ENCODE data around the gene MAP2. TPM values are rescaled to one million over a fixed set of nuclear protein-coding genes. Genes with fewer than 3 reads are reported as not detected.

MAP2 gene
- total RNA-seq, 1 experiment from 2014 or later = 7.4 TPM

DNA sequence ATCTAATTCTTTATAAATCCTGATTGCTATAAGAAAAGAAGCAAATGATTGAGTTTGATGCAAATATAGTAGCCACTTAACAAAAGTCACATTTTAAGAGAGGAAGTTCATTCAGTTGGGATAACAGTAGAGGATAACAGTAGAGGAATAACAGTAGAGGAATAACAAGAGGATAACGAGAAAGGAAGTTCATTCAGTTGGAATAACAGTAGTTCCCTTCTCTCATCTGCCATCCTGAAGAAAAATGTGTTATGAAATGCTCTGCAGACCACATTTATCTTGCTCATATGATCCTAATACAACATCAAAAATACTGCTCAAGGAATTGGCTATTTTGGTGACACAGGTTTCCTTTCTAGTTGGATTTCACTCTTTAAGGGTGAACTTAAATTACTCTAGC lies 242.4 kb downstream of the MAP2 start (continued):
- TF ChIP-seq, protein P1, sequence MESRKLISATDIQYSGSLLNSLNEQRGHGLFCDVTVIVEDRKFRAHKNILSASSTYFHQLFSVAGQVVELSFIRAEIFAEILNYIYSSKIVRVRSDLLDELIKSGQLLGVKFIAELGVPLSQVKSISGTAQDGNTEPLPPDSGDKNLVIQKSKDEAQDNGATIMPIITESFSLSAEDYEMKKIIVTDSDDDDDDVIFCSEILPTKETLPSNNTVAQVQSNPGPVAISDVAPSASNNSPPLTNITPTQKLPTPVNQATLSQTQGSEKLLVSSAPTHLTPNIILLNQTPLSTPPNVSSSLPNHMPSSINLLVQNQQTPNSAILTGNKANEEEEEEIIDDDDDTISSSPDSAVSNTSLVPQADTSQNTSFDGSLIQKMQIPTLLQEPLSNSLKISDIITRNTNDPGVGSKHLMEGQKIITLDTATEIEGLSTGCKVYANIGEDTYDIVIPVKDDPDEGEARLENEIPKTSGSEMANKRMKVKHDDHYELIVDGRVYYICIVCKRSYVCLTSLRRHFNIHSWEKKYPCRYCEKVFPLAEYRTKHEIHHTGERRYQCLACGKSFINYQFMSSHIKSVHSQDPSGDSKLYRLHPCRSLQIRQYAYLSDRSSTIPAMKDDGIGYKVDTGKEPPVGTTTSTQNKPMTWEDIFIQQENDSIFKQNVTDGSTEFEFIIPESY (IDR thresholded peaks at IDR 0.05; ENCODE audit: extremely low read depth, insufficient replicate concordance, low read length) = no peak
- TF ChIP-seq FOSL1 (IDR thresholded peaks at IDR 0.05; ENCODE audit: low read depth) (no peak), ZNF274 (IDR thresholded peaks at IDR 0.05; ENCODE audit: low read depth, low read length) (no peak)

DNA sequence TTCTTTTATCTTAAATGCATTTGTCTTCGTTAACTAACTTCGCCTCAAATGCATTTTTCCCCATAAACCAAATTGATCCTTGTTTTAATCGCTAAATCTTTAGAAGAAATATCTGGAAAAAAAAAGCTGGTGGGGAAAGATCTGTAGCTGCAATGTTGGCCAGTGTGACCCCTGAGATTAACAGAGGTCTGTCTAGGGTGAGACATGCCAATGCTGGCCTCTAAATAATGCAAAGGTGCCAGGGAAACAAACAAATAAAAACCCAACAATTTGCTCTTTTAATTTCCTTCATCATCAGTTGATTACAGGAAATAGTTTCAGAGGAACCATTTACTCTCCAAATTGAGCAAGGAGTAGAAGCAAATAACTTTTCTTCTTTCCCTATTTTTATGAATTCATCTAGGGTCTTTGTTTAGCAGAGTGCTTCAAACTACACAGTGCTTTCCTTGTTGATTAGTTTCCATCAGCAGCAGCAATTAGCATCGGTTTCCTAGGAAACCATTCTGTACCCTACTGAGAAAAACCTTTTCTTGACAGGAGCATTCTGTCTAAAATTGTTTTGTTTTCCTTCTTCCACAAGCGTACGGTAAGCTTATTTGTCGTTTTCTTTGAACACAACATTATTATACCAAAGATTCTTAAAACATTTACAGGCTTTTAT lies 247.3 kb downstream of the MAP2 start:
- ChIA-PET RAD21 (ENCODE audit: low non-redundant PET in 1 of 2, low total read pairs in 2 of 2, uncharacterized antibody in 2 of 2, unreplicated experiment in 2 of 2) (no interaction called here), POLR2A (no interaction called here), CTCF (no interaction called here)
- no peaks in the 10 kb centered on the region for H3K4me1 ChIP-seq (ENCODE audit: control insufficient read depth in 1 of 2, insufficient read depth in 2 of 2, low read length in 2 of 2)
- no peaks in the 10 kb centered on the region for H3K79me2 ChIP-seq (ENCODE audit: insufficient read depth, low read length)
- BruUV-seq (replicated peaks) = no TSS peak
- H4K20me1 ChIP-seq (ENCODE audit: insufficient read depth) = no peaks in the 10 kb centered on the region
- no peak overlapping the region for H3K9ac ChIP-seq (ENCODE audit: low read length)
- no peak overlapping the region for H3K4me2 ChIP-seq (ENCODE audit: low read length)
- H3K36me3 ChIP-seq (ENCODE audit: control insufficient read depth in 1 of 2, insufficient read depth in 2 of 2, low read length in 2 of 2) = no peaks in the 10 kb centered on the region
- no peak overlapping the region for H3K27ac ChIP-seq (ENCODE audit: low read depth, low read length)
- intact Hi-C loops (cut with micrococcal nuclease) = no loop called here
- H3K9me2 ChIP-seq (ENCODE audit: insufficient read depth) = no peaks in the 10 kb centered on the region
- DNase-seq (ENCODE audit: low read depth, low spot score) = no peak
- no peak overlapping the region for H2AFZ ChIP-seq (ENCODE audit: low read depth, low read length, poor library complexity, severe bottlenecking)
- H3K4me3 ChIP-seq (replicated peaks in 1 of 2; ENCODE audit: low read depth in 1 of 2, low read length in 2 of 2) = no peak overlapping the region
- H3K27me3 ChIP-seq (ENCODE audit: insufficient read depth, low read length) = no peaks in the 10 kb centered on the region
- ATAC-seq = no peak
- H3K9me3 ChIP-seq (ENCODE audit: control insufficient read depth in 1 of 2, insufficient read depth in 1 of 2, low read depth in 1 of 2, low read length in 2 of 2) = no peaks in the 10 kb centered on the region
- TF ChIP-seq, protein P2, sequence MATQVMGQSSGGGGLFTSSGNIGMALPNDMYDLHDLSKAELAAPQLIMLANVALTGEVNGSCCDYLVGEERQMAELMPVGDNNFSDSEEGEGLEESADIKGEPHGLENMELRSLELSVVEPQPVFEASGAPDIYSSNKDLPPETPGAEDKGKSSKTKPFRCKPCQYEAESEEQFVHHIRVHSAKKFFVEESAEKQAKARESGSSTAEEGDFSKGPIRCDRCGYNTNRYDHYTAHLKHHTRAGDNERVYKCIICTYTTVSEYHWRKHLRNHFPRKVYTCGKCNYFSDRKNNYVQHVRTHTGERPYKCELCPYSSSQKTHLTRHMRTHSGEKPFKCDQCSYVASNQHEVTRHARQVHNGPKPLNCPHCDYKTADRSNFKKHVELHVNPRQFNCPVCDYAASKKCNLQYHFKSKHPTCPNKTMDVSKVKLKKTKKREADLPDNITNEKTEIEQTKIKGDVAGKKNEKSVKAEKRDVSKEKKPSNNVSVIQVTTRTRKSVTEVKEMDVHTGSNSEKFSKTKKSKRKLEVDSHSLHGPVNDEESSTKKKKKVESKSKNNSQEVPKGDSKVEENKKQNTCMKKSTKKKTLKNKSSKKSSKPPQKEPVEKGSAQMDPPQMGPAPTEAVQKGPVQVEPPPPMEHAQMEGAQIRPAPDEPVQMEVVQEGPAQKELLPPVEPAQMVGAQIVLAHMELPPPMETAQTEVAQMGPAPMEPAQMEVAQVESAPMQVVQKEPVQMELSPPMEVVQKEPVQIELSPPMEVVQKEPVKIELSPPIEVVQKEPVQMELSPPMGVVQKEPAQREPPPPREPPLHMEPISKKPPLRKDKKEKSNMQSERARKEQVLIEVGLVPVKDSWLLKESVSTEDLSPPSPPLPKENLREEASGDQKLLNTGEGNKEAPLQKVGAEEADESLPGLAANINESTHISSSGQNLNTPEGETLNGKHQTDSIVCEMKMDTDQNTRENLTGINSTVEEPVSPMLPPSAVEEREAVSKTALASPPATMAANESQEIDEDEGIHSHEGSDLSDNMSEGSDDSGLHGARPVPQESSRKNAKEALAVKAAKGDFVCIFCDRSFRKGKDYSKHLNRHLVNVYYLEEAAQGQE (IDR thresholded peaks at IDR 0.05; ENCODE audit: low read depth) = no peak
- TF ChIP-seq EGR1 (IDR thresholded peaks at IDR 0.05; ENCODE audit: low read depth) = no peak
- TF ChIP-seq, protein P3, sequence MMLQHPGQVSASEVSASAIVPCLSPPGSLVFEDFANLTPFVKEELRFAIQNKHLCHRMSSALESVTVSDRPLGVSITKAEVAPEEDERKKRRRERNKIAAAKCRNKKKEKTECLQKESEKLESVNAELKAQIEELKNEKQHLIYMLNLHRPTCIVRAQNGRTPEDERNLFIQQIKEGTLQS (IDR thresholded peaks at IDR 0.05) = no peak
- TF ChIP-seq, protein P4, sequence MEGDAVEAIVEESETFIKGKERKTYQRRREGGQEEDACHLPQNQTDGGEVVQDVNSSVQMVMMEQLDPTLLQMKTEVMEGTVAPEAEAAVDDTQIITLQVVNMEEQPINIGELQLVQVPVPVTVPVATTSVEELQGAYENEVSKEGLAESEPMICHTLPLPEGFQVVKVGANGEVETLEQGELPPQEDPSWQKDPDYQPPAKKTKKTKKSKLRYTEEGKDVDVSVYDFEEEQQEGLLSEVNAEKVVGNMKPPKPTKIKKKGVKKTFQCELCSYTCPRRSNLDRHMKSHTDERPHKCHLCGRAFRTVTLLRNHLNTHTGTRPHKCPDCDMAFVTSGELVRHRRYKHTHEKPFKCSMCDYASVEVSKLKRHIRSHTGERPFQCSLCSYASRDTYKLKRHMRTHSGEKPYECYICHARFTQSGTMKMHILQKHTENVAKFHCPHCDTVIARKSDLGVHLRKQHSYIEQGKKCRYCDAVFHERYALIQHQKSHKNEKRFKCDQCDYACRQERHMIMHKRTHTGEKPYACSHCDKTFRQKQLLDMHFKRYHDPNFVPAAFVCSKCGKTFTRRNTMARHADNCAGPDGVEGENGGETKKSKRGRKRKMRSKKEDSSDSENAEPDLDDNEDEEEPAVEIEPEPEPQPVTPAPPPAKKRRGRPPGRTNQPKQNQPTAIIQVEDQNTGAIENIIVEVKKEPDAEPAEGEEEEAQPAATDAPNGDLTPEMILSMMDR (IDR thresholded peaks at IDR 0.05 in 2 of 3, conservative IDR thresholded peaks at IDR 0.05 in 1 of 3; ENCODE audit: borderline replicate concordance in 1 of 3, insufficient read depth in 1 of 3, low read depth in 2 of 3, low read length in 2 of 3) = no peak
- TF ChIP-seq SIN3A (IDR thresholded peaks at IDR 0.05; ENCODE audit: low read depth) = no peak
- TF ChIP-seq POLR2AphosphoS5 (IDR thresholded peaks at IDR 0.05; ENCODE audit: low read depth, low read length) = no peak
- no peak for TF ChIP-seq SP1 (IDR thresholded peaks at IDR 0.05; ENCODE audit: low read depth)
- no peak for TF ChIP-seq POLR2A (IDR thresholded peaks at IDR 0.05; ENCODE audit: borderline replicate concordance, extremely low read depth, insufficient read depth, insufficient read length)
- no peak for TF ChIP-seq ZNF274 (IDR thresholded peaks at IDR 0.05; ENCODE audit: low read depth, low read length)
- TF ChIP-seq FOSL1 (IDR thresholded peaks at IDR 0.05; ENCODE audit: low read depth) = no peak
- no peak for TF ChIP-seq EZH2 (IDR thresholded peaks at IDR 0.05)
- TF ChIP-seq ZFX (IDR thresholded peaks at IDR 0.05) = no peak
- TF ChIP-seq YY1 (IDR thresholded peaks at IDR 0.05; ENCODE audit: extremely low read depth, insufficient replicate concordance, low read depth, low read length) = no peak
- TF ChIP-seq, protein P1 (IDR thresholded peaks at IDR 0.05; ENCODE audit: extremely low read depth, insufficient replicate concordance, low read length) = no peak
